Measurements from ENCODE around the gene DNAJC18. TPM values are rescaled to one million over a fixed set of nuclear protein-coding genes. Genes with fewer than 3 reads are reported as not detected.
"Not testable (repeated sequence)": the region's sequence is repeated elsewhere in the genome, so short reads cannot be mapped to it uniquely, and the experiment has no call there.

Gene DNAJC18
- total and polyA plus RNA-seq, 2 donors, result 4.3 TPM

- Histone ChIP-seq H3K27ac (ENCODE audit: low read depth in 1 of 2, low read length in 1 of 2) (no peak overlapping the region), H3K4me1 (ENCODE audit: control insufficient read depth in 2 of 2, insufficient read depth in 2 of 2, low read length in 2 of 2) (peaks cover 2 to 17% of the 10 kb centered on the region in 2 donors), H3K4me3 (ENCODE audit: low read length in 2 of 2) (no peak overlapping the region), H3K9me3 (ENCODE audit: control insufficient read depth in 2 of 2, insufficient read depth in 1 of 2, low read length in 1 of 2) (no peaks in the 10 kb centered on the region), H3K27me3 (ENCODE audit: control insufficient read depth in 2 of 2, insufficient read depth in 1 of 2, low read length in 1 of 2) (no peaks in the 10 kb centered on the region), H3K36me3 (ENCODE audit: control insufficient read depth in 2 of 2, insufficient read depth in 2 of 2, low read length in 1 of 2) (peaks cover 4 to 7% of the 10 kb centered on the region in 2 donors)
- 94% methylated on average over 6 of the region's 6 CpGs for WGBS
- no peak for DNase-seq (ENCODE audit: low read depth in 6 of 9, low spot score in 9 of 9)
Measured at GRCh38 chr5:139413963-139414362, 25.4 kb downstream of the DNAJC18 start.

DNA sequence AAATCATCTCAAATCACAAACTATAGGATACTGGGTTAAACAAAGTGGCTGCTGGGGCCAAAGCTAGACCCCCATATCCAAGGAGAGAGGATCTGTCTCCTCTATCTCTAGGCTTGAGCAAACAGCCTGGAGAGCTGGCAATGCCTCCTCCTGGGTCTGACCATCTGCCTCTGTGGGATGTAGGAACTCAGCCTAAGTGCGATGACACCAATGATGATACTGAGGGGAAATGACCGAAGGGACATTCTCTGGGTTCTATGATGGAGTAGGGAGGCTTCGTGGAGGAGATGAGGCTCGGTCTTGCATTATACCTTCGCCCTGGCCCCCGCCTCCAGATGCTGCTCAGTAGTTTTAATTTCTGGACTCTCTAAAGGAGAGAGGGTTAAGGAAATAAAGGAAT lies 26.2 kb downstream of the DNAJC18 start:
- no peaks in the 10 kb centered on the region for H3K27me3 ChIP-seq (ENCODE audit: control insufficient read depth in 2 of 2, insufficient read depth in 1 of 2, low read length in 1 of 2)
- no peak overlapping the region for H3K27ac ChIP-seq (ENCODE audit: low read depth in 1 of 2, low read length in 1 of 2)
- no peak overlapping the region for H3K4me3 ChIP-seq (ENCODE audit: low read length in 2 of 2)
- peaks cover 2 to 17% of the 10 kb centered on the region in 2 donors for H3K4me1 ChIP-seq (ENCODE audit: control insufficient read depth in 2 of 2, insufficient read depth in 2 of 2, low read length in 2 of 2)
- WGBS, result 98% methylated on average over 6 of the region's 6 CpGs
- no peaks in the 10 kb centered on the region for H3K36me3 ChIP-seq (ENCODE audit: control insufficient read depth in 2 of 2, insufficient read depth in 2 of 2, low read length in 1 of 2)
- no peak for DNase-seq (ENCODE audit: low read depth in 6 of 9, low spot score in 9 of 9)
- no peaks in the 10 kb centered on the region for H3K9me3 ChIP-seq (ENCODE audit: control insufficient read depth in 2 of 2, insufficient read depth in 1 of 2, low read length in 1 of 2)

GRCh38 chr5:139410993-139411828 lies 28.1 kb downstream of the DNAJC18 start:
- WGBS, result 96% methylated on average over 17 of the region's 17 CpGs

DNA sequence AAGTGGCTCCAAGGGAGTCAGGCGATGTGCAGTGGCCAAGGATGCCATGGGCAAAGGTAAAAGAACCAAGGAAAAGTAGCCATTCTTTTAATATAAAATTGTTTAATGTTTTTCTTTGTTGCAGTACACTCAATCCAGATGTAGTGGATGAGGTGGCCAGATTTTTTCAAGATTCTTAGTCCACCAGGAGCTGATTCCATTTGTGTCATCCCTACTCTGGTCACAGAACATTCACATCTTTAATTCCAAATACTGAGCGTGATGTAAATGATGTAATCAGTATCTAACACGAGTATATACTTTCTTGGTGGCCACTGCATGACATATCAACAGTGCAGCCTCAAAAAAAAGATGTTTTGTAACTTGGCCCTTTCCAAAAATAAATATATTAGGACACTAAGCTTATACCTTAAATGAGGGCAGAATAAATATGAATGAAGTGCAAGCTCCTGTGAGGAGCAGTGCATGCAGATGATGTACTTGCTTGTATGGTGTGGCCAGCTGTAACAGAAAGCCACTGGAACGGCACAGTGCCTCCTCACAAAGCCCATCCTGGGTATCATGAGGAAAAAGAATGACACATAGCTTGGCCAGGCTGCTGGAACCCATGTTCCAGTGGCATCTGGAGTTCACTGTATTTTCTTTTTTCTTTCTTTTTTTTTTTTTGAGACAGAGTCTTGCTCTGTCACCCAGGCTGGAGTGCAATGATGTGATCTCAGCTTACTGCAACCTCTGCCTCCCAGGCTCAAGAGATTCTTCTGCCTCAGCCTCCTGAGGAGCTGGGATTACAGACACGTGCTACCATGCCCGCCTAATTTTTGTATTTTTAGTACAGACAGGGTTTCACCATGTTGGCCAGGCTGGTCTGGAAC lies 29.0 kb downstream of the DNAJC18 start:
- no peaks in the 10 kb centered on the region for H3K36me3 ChIP-seq (ENCODE audit: control insufficient read depth in 2 of 2, insufficient read depth in 2 of 2, low read length in 1 of 2)
- no peak overlapping the region for H3K4me3 ChIP-seq (ENCODE audit: low read length in 2 of 2)
- H3K27ac ChIP-seq (ENCODE audit: low read depth in 1 of 2, low read length in 1 of 2), result no peak overlapping the region
- no peaks in the 10 kb centered on the region for H3K27me3 ChIP-seq (ENCODE audit: control insufficient read depth in 2 of 2, insufficient read depth in 1 of 2, low read length in 1 of 2)
- peaks cover 2 to 11% of the 10 kb centered on the region in 2 donors for H3K4me1 ChIP-seq (ENCODE audit: control insufficient read depth in 2 of 2, insufficient read depth in 2 of 2, low read length in 2 of 2)
- DNase-seq (ENCODE audit: low read depth in 6 of 9, low spot score in 9 of 9), result no peak
- 90% methylated on average over 6 of the region's 6 CpGs for WGBS
- H3K9me3 ChIP-seq (ENCODE audit: control insufficient read depth in 2 of 2, insufficient read depth in 1 of 2, low read length in 1 of 2), result no peaks in the 10 kb centered on the region

More at GRCh38 chr5:139410993-139411828, 28.1 kb downstream of the DNAJC18 start:
- peaks cover 2 to 14% of the 10 kb centered on the region in 2 donors for H3K4me1 ChIP-seq (ENCODE audit: control insufficient read depth in 2 of 2, insufficient read depth in 2 of 2, low read length in 2 of 2)
- no peak overlapping the region for H3K27ac ChIP-seq (ENCODE audit: low read depth in 1 of 2, low read length in 1 of 2)
- no peak for DNase-seq (ENCODE audit: low read depth in 6 of 9, low spot score in 9 of 9)
- no peaks in the 10 kb centered on the region for H3K36me3 ChIP-seq (ENCODE audit: control insufficient read depth in 2 of 2, insufficient read depth in 2 of 2, low read length in 1 of 2)
- no peaks in the 10 kb centered on the region for H3K27me3 ChIP-seq (ENCODE audit: control insufficient read depth in 2 of 2, insufficient read depth in 1 of 2, low read length in 1 of 2)
- H3K9me3 ChIP-seq (ENCODE audit: control insufficient read depth in 2 of 2, insufficient read depth in 1 of 2, low read length in 1 of 2), result no peaks in the 10 kb centered on the region
- no peak overlapping the region for H3K4me3 ChIP-seq (ENCODE audit: low read length in 2 of 2)

- WGBS, result 86% methylated on average over 5 of the region's 5 CpGs
- H3K27me3 ChIP-seq (ENCODE audit: control insufficient read depth in 2 of 2, insufficient read depth in 1 of 2, low read length in 1 of 2); H3K4me3 ChIP-seq (ENCODE audit: low read length in 2 of 2); H3K36me3 ChIP-seq (ENCODE audit: control insufficient read depth in 2 of 2, insufficient read depth in 2 of 2, low read length in 1 of 2); H3K27ac ChIP-seq (ENCODE audit: low read depth in 1 of 2, low read length in 1 of 2); H3K4me1 ChIP-seq (ENCODE audit: control insufficient read depth in 2 of 2, insufficient read depth in 2 of 2, low read length in 2 of 2); DNase-seq (ENCODE audit: low read depth in 6 of 9, low spot score in 9 of 9); H3K9me3 ChIP-seq (ENCODE audit: control insufficient read depth in 2 of 2, insufficient read depth in 1 of 2, low read length in 1 of 2): not testable (repeated sequence)
Measured at GRCh38 chr5:139409116-139409515, 30.2 kb downstream of the DNAJC18 start.

GRCh38 chr5:139408191-139408590 lies 31.1 kb downstream of the DNAJC18 start:
- Histone ChIP-seq H3K27me3 (ENCODE audit: control insufficient read depth in 2 of 2, insufficient read depth in 1 of 2, low read length in 1 of 2) (no peaks in the 10 kb centered on the region), H3K4me3 (ENCODE audit: low read length in 2 of 2) (no peak overlapping the region), H3K4me1 (ENCODE audit: control insufficient read depth in 2 of 2, insufficient read depth in 2 of 2, low read length in 2 of 2) (peaks cover 9 to 13% of the 10 kb centered on the region in 2 donors), H3K36me3 (ENCODE audit: control insufficient read depth in 2 of 2, insufficient read depth in 2 of 2, low read length in 1 of 2) (no peaks in the 10 kb centered on the region), H3K27ac (ENCODE audit: low read depth in 1 of 2, low read length in 1 of 2) (no peak overlapping the region), H3K9me3 (ENCODE audit: control insufficient read depth in 2 of 2, insufficient read depth in 1 of 2, low read length in 1 of 2) (peaks cover 0 to 4% of the 10 kb centered on the region in 2 donors)
- DNase-seq (ENCODE audit: low read depth in 6 of 9, low spot score in 9 of 9), result no peak
- 97% methylated on average over 7 of the region's 7 CpGs for WGBS

GRCh38 chr5:139407517-139407916 lies 31.8 kb downstream of the DNAJC18 start:
- H3K36me3 ChIP-seq (ENCODE audit: control insufficient read depth in 2 of 2, insufficient read depth in 2 of 2, low read length in 1 of 2), result no peaks in the 10 kb centered on the region
- no peaks in the 10 kb centered on the region for H3K27me3 ChIP-seq (ENCODE audit: control insufficient read depth in 2 of 2, insufficient read depth in 1 of 2, low read length in 1 of 2)
- no peak overlapping the region for H3K27ac ChIP-seq (ENCODE audit: low read depth in 1 of 2, low read length in 1 of 2)
- peak in 1 of 9 donors; percentile 20 for DNase-seq (ENCODE audit: low read depth in 6 of 9, low spot score in 9 of 9)
- peaks cover 13 to 19% of the 10 kb centered on the region in 2 donors for H3K4me1 ChIP-seq (ENCODE audit: control insufficient read depth in 2 of 2, insufficient read depth in 2 of 2, low read length in 2 of 2)
- H3K4me3 ChIP-seq (ENCODE audit: low read length in 2 of 2), result no peak overlapping the region
- H3K9me3 ChIP-seq (ENCODE audit: control insufficient read depth in 2 of 2, insufficient read depth in 1 of 2, low read length in 1 of 2), result peaks cover 0 to 4% of the 10 kb centered on the region in 2 donors

DNA sequence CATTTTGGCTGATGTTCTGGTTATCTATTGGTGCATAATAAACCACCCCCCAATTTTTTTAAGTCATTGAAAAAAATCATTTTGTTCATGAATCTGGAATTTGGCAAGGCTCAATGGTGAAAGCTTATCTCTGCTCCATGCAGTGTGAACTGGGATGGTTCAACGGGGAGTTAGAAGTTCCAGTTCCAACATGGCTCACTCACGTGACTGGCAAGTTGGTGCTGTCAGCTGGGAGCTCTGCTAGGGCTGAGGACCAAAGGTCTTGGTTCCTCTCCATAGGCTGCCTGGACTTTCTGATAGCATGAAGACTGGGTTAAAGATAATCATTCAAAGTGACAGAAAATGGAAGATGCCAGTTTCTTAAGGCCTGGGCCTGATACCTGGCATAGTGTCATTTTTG lies 32.4 kb downstream of the DNAJC18 start:
- H3K4me3 ChIP-seq (ENCODE audit: low read length in 2 of 2), result no peak overlapping the region
- H3K9me3 ChIP-seq (ENCODE audit: control insufficient read depth in 2 of 2, insufficient read depth in 1 of 2, low read length in 1 of 2), result peaks cover 0 to 4% of the 10 kb centered on the region in 2 donors
- peaks cover 13 to 19% of the 10 kb centered on the region in 2 donors for H3K4me1 ChIP-seq (ENCODE audit: control insufficient read depth in 2 of 2, insufficient read depth in 2 of 2, low read length in 2 of 2)
- DNase-seq (ENCODE audit: low read depth in 6 of 9, low spot score in 9 of 9), result no peak
- 97% methylated on average over 2 of the region's 2 CpGs for WGBS
- H3K27me3 ChIP-seq (ENCODE audit: control insufficient read depth in 2 of 2, insufficient read depth in 1 of 2, low read length in 1 of 2), result no peaks in the 10 kb centered on the region
- no peak overlapping the region for H3K27ac ChIP-seq (ENCODE audit: low read depth in 1 of 2, low read length in 1 of 2)
- no peaks in the 10 kb centered on the region for H3K36me3 ChIP-seq (ENCODE audit: control insufficient read depth in 2 of 2, insufficient read depth in 2 of 2, low read length in 1 of 2)

DNA sequence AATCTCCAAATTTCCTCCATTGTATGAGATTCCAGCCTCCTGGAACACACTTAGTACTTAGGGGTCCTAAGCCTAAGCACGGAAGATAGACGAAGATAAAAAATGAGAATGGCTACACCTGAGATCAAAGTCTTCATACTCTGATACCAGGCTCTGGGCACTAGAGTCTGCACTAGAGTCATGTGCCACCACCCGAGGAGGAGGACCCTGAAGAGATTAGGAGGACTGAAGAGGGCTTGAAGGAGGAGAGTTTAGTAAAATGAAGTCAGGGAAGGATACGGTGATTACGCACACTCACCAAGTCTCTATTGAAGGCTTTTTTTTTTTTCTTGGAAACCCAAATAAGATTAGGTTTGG lies 34.9 kb downstream of the DNAJC18 start:
- DNase-seq (ENCODE audit: low read depth in 6 of 9, low spot score in 9 of 9), result no peak
- whole genome bisulfite sequencing, result 74% methylated on average over 5 of the region's 5 CpGs

More for the DNA sequence above, 34.9 kb downstream of the DNAJC18 start:
- Histone ChIP-seq H3K4me1 (ENCODE audit: control insufficient read depth in 2 of 2, insufficient read depth in 2 of 2, low read length in 2 of 2) (peaks cover 13 to 19% of the 10 kb centered on the region in 2 donors), H3K9me3 (ENCODE audit: control insufficient read depth in 2 of 2, insufficient read depth in 1 of 2, low read length in 1 of 2) (peaks cover 0 to 4% of the 10 kb centered on the region in 2 donors), H3K36me3 (ENCODE audit: control insufficient read depth in 2 of 2, insufficient read depth in 2 of 2, low read length in 1 of 2) (no peaks in the 10 kb centered on the region), H3K27me3 (ENCODE audit: control insufficient read depth in 2 of 2, insufficient read depth in 1 of 2, low read length in 1 of 2) (no peaks in the 10 kb centered on the region), H3K4me3 (ENCODE audit: low read length in 2 of 2) (peak overlapping the region; percentile 67 to 69), H3K27ac (ENCODE audit: low read depth in 1 of 2, low read length in 1 of 2) (peak overlapping the region; percentile 98 to 99)
